GM21723 (cell line): ENCODE measurements around the gene CTNNA3.

Source experiments
- ATAC-seq: cut with Tn5 transposase; IDR thresholded peaks from one replicate; pipeline ENCODE4 v1.9.1; 2021; ENCODE audit warnings: mild to moderate bottlenecking, moderate library complexity; ENCODE audit not compliant: unreplicated experiment

CTNNA3 gene

DNA sequence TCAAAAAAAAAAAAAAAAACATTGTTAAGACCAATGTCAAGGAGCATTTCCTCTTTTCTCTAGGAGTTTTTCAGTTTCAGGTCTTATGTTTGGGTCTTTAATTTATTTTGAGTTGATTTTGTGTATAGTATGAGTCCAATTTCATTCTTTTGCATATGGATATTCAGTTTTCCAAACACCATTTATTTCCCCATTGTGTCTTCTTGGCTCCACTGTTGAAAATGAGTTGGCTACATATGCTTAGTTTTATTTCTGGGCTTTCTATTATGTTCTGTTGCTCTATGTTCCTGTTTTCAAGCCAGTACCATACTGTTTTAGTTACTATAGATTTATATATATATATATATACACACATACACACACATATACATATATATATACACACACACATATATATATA, 1506.7 kb downstream of the CTNNA3 start:
- no peak for ATAC-seq

DNA sequence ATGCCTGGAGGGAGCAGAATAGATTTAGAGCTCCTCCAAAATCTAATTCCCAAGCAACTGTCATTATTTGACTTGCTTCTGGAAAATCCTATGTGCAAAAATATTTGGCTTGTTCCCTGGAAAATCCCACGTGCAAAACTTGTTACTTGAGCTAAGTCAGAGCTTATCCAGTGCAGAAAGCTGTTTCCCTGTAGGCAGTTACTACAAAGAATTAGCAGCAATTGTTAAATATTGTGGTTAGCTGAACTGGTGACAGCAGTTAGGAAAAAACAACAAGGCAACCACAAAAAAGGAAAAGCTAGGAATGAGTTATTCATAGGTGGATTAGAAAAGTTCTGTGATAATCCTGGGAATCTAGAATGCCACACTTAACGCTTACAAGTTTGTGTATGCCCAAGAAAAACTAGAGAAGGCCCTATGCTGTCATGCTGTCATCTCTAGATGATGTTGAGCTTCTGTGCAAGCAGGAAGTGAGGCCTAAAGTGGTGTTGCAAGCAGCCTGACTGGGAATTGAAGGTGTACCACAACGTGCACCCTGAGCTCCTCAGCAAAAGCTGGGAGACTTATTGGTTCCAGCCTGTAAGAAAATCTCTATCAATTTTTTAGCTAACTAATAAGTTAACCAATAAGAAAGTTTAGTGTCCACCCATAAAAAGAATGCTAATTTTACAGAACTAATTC, 1508.8 kb downstream of the CTNNA3 start:
- ATAC-seq = no peak

DNA sequence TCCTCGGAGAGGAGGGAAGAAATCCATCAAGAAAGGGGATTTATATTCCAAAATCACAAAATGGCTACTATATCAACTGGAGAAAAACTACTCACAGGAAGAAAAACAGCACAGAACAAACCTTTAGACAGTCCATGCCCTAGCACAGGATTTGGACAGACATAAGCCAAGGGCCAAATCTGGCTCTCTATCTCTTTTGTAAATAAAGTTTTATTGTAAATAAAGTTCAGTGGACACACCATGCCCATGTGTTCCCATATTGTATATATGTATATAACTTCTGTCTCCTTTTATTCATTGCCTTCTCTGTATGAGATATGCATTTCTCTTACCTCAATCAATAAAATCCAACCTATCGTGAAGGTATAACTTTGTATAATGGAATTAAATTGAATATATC, 1513.0 kb downstream of the CTNNA3 start:
- ATAC-seq = no peak

- peak; percentile 94 for ATAC-seq
Observed at GRCh38 chr10:66180581-66181318, 1515.2 kb downstream of the CTNNA3 start.

GRCh38 chr10:66180021-66180420, 1516.0 kb downstream of the CTNNA3 start:
- no peak for ATAC-seq

DNA sequence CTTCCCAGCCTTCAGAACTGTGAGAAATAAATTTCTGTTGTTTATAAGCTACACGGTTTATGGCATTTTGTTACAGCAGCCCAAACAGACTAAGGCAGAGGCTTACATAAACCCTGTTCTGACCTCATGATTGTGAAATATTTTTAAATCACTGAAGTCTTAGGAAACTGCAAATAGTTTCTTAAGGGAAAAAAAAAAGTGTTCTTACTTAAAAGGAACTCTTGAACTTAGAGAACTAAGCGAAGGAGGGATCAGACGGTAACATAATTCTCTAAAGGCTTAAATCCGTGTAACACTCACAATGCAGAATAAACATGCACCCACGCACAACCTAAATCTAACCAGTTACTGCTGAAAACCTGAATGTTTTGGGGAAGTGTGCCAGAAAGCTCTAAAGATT, 1519.2 kb downstream of the CTNNA3 start:
- ATAC-seq = no peak

GRCh38 chr10:66167816-66168215, 1528.2 kb downstream of the CTNNA3 start:
- no peak for ATAC-seq

GRCh38 chr10:66162560-66163143, 1533.3 kb downstream of the CTNNA3 start:
- ATAC-seq = no peak

DNA sequence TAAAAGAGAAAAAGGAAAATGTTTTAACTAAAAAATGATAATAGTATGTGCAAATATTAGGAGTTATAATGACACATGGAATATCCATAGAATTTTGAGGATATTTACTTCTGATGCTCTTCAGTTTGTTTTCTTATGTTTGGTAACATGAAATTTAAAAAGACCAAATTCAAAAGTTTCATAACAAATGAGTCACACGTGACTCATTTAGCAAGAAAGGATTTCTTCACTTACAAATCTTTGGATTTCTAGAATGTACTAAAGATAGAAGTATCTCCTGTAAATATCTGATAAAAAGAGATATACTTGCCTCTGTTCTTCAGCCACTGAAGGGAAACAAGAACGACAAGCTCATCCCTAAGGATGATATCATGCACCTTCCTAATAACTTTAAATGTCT, 1544.6 kb downstream of the CTNNA3 start:
- ATAC-seq = no peak

- ATAC-seq = no peak
Observed at GRCh38 chr10:66148312-66148711, 1547.7 kb downstream of the CTNNA3 start.

DNA sequence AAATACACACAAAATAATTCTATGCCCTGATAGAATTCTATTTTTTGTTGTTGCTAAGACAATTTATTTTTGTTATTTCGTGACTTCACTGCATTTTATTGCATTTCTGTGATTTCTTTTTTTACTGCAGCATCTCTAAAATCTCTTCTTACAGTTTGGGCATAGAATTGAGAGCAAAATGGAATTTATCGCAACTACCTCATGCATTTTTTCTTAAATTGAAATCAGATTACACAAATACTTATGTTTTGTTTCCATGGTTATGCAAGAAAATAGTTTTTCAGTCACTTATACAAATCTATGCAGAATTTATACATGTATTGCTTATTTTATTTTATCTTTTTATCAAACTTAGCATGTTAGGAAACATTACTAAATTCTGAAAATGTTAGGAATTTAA, 1552.0 kb downstream of the CTNNA3 start:
- no peak for ATAC-seq

GRCh38 chr10:66102756-66103155, 1593.2 kb downstream of the CTNNA3 start:
- ATAC-seq = no peak

DNA sequence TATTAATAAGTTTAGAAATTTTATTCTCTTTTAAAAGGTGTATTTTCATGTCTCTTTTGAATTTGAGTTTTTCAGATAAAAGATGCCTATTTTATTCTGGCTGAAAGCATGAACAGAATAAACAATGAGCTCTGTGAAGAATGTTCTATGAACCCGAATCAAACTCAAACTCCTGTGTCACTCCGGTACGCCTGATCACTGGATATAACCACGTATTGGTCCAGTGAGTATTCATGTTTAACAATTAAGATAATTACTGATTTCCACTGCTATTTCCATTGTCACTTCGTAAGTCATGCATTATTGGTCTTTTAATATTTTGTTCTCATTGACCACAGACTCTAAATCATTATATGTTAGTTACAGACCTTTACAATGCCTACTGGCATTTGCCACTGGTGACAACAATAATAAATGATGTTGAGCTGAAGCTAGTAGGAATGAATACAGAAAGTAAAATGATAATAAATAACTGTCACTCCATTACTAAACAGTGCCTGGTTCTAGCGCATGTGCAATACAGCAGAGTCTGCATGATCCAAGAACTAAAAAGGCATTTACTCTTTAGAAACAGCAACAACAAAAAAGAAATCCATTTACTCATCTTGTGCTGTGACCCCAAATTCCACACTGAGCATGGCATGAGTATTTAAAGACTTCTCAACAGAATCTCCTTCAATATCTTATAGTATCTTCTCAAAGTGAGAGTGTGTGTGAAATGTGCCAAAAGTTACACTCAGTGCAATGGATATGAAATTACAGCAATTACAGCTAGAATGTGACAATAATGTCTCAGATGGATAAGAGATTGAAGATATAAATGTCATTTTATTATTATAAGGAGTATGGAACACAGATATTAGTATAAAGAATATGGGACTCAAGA, 1597.2 kb downstream of the CTNNA3 start:
- ATAC-seq = no peak

DNA sequence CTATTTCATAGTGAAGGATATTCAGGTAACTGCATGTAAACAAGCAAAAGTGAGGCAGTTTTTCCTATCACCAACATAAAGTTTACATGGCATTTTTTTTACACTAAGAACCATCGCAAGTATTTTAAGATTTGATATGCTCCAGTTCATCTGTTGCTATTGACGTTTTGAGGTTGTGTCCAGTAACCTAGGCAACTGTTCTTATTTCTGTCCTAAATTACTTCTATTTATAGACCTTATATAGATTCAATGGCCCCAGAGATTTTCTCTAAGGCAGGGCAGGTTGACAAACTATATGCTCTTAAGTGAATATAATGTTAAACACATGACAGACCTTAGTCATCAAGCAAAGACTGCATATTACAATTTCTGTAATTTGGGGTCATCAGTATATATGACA, 1600.4 kb downstream of the CTNNA3 start:
- ATAC-seq = no peak

DNA sequence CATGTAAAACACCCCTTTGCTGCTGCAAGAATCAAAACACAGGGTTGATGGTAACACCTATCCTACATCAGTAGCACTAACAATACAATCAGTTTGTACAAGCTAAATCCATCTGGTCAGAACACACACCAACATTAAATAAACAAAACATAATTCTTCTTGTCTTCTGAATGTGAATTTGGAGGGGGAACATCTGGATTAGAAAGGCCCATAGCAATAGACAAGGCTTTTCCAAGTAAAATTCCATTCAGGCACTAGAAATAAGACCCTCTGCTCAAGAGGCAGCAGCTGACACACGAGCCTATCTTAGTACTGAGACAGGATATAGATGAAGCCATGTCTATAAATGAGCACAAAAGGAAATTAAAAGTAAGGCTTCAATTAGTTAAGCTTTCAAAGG, 1610.1 kb downstream of the CTNNA3 start:
- ATAC-seq = no peak

DNA sequence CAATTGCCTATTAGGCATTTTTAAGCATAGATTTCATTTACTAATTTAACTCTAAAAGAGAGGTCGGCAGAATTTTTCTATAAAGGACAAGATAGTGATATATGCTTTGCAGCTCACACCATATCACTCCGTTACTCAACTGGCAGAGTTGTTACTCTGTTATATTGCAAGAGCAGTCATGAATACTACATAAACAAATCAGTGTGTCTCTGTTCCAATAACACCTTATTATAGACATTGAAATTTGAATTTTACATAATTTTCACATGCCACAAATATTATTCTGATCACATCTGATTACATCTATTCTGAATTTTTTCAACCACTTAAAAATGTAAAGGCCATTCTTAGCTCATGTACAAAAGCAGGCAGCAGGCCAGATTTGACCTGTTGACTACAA, 1624.1 kb downstream of the CTNNA3 start:
- ATAC-seq = no peak

DNA sequence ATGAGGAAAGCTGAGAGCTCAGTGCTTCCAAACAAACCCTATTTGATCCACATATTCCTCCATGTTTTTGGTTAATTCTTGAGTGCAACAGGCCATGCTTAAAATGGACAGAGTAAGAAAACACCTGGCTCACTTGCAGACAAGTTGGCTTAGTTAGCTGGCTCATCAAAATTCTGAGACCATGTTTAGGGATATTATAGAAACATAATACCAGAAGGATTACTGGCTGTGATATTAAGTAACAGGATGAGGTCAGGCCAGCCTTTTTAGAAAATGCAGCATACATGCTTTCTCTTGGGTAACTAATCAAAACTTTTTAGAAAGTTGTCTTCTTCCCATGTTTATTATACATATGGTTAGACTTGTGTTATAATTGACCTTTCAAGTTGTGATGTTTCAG, 1637.4 kb downstream of the CTNNA3 start:
- no peak for ATAC-seq

DNA sequence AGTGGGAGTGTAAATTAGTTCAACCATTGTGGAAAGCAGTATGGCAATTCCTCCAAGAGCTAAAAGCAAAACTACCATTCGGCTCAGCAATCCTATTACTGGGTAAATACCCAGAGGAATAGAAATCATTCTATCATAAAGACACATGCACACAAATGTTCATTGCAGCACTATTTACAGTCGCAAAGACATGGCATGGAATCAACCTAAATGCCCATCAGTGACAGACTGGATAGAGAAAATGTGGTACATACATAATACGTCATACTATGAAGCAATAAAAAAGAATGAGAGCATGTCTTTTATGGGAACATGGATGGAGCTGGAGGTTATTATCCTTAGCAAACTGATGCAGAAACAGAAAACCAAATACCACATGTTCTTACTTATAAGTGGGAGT, 1646.7 kb downstream of the CTNNA3 start:
- no peak for ATAC-seq

- no peak for ATAC-seq
Observed at GRCh38 chr10:66045859-66046258, 1650.1 kb downstream of the CTNNA3 start.

- ATAC-seq = no peak
Observed at GRCh38 chr10:66041771-66042170, 1654.2 kb downstream of the CTNNA3 start.

- ATAC-seq = no peak
Observed at GRCh38 chr10:66038623-66039022, 1657.4 kb downstream of the CTNNA3 start.
